HG03342 (cell line): ENCODE data around the gene GABRG3.

Experiments
- ATAC-seq: cut with Tn5 transposase; IDR thresholded peaks from one replicate; pipeline ENCODE4 v1.9.1; 2021; ENCODE audit warnings: mild to moderate bottlenecking, moderate library complexity; ENCODE audit not compliant: unreplicated experiment

Gene GABRG3

DNA sequence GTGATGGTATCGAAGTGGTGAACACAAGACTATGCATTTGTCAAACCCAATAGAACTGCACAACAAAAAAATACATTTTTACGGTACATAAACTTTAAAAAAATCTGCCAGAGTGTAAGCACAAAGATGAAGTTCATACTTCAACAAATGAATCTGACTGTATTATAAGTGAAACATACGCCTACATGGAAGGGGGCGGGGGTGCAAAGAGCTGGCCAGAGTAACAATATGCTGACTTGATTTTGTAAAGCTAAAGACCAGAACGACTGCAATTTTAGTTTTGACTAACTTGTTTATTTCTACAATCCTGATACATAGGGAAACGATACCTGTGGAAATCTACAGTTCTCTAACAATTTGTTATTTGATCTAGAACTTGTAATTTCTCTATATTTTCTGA, 426.0 kb downstream of the GABRG3 start:
- no peak for ATAC-seq

DNA sequence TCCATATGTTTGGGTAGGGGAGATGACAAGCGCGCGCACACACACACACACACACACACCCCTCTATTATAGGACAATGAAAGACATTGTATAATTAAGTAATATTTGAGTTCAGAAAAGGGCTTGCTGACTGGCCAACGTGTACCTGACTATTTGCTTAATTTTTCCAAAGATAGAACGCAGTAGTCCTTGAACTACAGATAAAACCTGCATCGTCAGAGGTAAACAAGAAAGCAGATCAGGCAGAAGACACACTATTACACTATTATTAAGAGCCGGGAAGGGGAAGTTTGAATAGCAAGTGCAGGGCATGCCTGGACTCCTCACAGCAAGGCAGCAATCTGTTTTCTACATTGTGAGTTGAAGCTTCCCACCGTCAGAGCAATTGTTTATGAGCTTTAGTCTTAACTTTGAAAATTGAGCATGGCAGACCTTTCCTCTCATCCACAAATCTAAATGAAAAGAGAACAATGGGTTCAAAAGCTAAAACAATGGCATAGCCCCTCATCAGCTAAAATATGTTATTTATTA, 427.7 kb downstream of the GABRG3 start:
- no peak for ATAC-seq

DNA sequence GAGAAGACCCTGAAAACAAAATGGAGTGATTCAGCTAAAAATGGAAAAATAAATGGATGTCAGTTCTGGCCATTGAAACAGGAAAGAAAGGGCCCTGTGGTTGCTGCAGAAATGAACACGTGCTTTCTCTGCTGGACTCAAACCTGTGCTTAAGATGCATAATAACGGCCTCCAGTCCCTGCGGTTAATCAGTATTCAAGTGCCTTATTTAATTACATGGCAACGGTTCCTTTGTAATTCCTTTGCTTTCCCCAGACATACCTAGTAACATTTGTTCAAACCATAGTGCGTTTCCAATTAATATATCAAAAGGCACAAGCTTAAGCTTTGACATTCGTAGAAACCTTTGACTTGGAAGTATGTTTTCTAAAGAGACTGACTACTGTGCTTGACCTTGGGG, 428.3 kb downstream of the GABRG3 start:
- no peak for ATAC-seq

DNA sequence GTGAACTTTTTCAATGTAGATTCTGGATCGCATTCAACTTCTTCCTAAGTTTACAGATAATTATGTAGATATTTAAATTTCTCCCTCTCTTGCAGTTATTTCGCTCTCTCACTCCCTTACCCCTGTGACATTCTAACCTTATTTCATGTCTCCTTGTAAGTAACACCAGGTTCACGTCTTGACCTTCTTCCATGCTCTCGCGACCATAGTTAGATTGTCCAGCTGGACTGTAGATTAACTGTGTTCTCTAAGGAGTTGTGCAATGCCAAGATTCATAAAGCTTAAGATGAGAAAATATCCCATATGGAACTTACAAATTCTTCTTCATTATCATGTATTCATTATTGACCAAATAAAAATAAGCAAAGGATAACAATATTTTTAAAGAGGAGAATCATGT, 430.5 kb downstream of the GABRG3 start:
- ATAC-seq, result no peak

DNA sequence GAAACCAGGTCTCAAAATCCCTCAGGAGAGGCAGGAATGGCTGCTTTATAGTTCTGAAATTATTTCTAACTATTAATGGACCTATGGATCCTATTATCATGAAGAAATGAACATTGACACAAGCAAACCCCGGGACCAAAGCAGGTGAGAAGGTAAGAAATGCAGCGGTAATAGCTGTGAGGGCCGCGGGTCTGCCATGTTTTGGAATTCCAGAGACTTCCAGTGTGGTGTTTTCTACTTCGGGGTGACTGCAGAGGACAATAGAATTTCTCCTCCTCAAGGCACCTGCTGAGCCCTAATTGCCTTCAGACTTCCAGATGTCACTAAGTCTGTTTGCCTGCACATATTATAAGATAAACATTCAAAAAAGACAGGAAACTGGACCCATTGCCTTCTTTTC, 437.4 kb downstream of the GABRG3 start:
- no peak for ATAC-seq

DNA sequence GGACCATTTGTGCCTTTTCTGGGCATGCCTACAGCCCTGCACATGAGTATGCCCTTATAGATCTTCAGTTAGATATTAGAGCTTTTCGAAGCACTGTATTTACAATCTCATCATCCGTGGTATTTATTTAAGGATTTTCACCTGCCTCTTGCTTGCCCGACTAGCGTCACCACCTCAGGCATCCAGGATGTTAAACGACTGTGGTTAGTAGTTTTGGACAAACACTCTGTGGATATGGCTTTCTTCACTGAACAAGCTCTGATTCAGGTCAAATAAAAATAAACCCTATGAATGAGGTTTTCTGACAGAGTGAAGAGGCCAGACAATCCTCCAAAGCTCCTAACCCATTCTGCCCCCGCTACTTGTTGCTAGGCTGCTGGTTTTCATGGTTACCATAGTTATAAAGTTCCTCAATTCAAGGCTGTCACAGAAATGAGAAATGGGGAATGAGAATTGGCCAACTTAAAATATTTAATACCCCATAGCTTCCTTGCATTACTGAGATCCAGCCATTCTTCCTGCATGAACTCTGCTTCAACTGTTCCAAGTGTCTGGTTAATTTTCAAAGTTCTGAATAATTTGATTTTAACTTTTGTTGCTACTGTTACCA, 440.1 kb downstream of the GABRG3 start:
- ATAC-seq, result no peak

DNA sequence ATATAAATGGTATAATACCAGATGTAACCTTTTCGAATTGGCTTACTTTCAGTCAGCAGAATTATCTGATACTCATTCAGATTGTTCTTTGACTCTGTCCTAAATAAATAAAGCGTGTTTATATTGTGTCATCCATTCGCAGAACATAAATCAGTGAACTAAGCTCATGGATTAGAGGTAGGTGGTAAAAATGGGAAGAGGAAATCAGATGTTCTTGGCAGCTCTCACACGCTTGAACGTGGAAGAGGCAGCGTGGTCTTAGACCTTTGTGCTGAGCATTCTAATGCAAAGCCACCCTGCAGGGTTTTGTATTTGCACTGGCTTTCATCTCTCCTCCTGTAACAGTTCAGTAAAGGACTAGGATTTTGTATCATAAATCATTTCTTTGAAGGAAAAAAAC, 441.4 kb downstream of the GABRG3 start:
- ATAC-seq, result no peak

DNA sequence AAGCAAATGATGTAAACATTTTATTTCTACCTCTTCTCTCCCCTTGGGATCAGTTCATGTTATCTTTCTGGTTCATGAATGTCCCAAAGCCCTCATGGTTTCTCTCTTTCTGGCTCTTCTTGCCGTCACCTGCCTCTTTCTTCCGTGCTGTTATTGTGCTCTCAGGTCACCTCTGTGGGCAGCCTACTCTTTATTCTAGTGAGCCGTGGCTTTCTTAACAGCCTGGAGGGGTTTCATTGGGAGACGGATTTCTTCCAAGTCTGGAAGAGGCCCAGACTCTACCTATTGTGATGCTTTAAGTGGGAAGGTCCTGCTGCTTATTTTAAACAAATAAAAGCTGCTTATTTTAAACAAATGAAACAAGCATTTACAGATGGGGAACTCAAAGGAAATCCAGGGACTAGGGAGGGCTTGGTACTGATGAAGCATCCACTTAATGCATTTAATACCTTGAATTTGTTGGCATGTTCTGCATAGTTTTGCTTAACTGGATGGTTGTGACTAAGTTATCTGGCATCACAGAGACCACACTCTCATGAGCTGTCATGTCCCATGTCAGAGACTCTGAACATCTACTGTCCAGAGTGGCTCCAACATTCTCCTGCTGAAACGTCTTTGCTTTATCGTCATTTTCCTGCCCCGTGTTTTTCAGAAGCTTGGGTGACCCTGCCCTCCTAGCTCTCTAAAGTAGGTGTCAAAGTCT, 443.3 kb downstream of the GABRG3 start:
- ATAC-seq, result no peak

DNA sequence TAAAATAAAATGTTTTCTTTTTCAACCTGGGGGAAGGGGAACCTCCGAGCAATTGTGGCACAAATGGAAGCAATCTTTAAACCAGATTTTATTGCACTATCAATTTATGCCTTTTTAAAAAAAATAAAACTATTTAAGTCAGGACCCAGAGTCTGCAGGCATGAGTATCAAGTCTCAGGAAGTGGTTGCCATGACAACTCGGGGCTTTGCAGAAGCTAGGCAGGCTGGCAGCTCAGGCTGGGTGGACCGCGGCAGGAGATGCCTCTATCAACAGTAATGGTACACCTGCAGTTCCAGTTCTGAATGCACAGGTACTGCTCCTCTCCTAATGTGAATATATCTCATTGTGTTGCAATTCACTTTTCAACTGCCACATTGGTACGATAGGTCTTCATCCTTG, 447.7 kb downstream of the GABRG3 start:
- ATAC-seq, result no peak

DNA sequence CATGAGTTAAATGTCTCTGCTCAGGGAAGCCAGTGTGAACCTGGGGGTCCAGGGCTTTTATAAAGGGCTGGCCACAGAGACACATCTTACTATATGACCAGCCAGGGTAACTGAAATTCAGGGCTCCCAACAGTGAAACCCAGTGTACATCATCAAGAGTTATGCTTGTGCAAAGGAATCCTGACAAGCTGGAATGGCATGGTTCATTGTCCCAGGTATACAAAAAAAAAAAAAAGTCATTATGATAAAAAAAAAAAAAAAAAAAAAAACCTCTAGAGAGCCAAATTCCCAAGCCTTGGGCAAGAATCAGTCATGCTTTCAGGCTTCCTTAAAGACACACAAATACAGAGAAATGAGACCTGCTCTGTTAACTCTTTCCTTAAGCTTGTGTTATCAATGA, 452.0 kb downstream of the GABRG3 start:
- no peak for ATAC-seq

DNA sequence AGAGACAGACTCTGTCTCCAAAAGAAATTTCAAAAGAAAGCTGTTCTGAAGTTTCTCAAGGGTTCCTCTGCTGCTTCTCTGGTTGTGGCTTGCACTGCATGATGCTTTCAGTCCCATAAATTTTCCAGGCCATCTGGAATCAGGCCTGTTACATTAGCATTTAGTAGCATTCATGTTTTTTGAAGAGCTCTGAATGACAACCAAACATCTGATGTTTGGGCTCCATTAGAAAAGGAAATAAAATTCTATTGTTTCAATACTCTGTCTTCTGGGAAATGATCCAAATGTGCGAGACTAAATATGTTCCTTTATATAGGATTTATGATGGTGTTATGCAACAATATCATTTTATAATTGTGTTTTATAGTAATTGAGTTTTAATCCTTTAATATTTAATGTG, 455.8 kb downstream of the GABRG3 start:
- no peak for ATAC-seq

DNA sequence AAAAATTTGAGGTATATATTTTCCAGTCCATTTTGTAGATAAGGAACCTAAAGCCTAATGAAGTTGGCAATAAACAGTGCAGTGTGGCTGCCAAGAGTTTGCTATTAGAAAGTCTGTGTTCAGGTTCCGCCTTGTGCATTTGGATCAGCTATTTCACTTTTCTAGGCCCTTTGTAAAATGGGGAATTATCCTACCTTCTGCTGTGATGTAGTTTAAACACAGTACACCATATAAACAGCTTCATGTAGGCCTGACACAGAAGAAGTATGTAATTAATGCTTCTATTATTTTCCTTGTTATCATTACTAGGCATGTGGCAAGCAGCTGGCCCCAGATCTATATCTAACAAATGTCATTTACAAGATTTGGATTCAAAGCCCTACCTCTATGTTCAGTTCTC, 456.3 kb downstream of the GABRG3 start:
- no peak for ATAC-seq

DNA sequence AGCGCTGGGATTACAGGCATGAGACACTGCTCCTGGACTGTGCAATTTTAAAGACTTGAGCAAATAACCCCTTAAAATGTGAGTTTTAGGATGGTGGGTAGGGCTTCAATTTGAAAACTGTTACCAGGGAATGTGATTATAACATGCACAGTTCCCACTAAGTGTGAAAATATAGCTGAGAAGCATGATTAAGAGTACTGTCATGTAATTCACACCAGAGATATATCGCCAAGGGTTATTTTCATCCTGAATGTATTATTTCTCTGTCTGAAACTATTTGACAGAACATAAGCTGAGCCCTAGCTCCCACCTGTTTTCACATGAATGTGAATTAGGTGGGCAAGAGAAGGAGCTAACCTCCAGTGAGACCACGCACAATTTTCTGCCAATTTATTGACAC, 457.2 kb downstream of the GABRG3 start:
- no peak for ATAC-seq

DNA sequence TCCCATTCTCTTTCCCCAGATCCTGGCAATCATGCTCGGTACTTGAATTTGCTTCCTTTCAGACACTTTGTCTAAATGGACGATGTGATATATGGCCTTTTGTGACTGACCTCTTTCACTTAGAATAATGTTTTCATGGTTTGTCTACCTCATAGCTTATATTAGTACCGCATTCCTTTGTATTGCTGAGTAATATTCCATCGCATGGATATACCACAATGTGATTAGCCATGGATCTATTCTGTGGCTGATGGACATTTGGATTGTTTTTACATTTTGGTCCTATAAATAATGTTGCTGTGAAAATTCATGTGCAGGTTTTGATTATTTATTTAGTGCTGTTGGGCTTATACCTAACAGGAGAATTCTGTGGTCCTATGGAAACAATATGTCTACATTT, 458.6 kb downstream of the GABRG3 start:
- no peak for ATAC-seq

DNA sequence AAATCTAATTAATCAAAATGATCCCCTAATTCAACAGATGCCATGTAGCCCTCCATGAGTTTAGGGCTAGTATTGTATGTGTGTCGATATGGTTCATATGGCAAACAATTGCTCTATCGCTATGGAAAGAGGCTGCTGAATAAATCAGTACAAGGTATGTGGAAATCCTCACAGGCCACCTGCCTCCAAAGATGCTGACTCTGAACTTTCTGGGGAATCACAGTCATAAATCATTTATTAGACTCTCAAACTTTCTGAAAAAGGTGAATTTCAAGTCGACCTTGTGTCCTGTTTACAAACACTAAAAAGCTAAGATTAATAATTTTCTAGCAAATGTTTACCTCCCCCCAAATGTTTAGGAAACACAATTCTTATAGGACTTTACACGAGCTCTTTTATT, 462.6 kb downstream of the GABRG3 start:
- no peak for ATAC-seq

DNA sequence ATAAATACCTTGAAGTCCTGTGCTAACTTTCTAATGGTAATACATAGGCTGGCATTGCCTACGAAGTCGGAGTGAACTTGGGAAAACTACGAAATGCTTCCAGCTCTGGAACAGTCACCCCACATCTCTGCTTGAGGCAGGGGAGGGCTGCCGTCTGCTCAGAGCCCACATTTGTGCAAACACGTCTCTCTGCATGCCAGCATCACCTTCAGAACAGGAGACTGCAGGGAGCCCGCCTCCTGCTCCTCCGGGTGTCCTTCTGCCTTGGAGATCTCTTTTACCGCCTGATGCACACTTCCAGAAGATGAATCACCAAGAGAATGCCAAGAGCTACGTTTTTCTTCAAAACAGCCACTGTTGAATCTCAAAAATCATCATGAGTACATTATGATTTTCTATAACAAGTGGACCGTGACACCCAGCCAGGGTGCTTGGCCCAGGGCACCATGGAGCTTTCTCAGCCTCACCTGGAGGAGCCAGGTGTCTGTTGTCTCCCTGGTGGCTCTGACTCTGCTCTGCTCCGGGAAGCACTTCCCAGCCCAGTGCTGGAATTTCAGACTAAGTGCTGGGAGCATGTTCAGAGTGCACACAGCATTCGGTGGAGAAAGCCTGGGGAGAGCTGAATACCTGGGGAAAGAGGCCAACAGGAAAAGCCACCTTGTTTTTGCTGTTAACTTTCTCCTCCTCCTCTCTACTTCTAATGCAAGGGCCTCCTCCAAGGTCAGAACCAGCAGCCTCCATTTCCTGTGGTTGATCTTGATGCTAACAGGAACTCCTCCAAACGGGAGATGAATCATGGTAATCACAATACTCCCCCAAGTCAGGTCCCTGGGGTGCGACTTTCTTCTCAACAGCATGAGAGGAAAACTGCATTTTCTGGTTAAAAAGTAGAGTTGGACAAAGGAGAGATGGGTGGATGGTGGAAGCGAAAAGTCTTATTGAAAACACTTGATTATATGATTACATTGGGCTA, 467.7 kb downstream of the GABRG3 start:
- ATAC-seq, result no peak

DNA sequence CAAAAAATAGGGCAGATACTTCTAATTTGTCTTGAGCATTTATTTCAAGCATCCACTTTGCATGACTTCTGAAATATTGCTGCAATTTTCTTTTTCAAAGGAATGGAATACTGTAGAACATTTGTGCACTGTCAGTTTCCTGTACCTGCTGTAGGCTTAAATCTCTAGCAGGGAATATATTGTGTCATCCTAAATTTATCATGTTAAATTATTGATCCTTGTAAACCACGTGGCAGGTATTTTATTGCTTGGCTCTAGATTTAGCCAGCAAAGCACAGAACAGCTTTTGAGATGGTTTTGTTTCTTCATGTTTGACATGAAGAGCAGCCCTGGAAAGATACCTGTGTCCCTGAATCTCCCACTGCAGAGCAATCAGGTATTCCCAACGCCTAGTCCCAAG, 470.1 kb downstream of the GABRG3 start:
- ATAC-seq, result no peak

DNA sequence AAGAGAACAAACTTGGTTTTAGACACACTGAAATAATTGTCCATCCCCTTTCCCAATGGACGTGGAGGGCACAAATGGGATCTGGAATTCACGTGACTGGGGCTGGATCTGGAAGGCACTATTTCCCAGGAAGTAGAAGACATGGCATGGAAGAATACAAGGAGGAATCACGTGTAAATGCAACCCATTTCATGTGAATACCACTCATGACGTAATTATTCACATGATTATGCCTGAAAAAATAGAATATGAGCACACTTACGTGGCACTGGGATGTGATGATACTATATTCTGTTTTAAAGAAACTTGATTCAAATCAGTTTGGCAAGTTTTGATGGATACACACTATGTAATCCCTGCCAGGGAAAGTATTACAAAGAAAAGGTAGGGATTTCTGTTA, 477.3 kb downstream of the GABRG3 start:
- ATAC-seq, result no peak

DNA sequence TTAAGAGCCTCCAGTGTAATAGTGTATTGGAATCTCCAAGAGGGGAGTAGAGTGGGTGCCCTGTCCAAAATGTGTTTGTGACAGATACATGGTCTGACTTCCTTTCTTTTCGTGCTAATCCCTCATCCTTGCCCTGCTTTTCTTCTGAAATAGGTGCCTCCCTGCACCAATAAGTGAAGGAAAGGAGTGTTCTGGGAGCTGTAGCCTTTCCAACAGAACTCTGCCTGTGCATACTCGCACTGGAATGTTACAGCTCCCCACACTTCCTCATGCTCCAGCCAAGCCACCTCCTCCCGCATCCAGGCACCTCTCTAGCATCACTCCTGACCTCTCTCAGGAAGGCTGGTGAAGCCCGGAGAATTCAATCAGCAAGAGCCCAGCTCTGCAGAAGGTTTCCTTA, 478.0 kb downstream of the GABRG3 start:
- ATAC-seq, result no peak

DNA sequence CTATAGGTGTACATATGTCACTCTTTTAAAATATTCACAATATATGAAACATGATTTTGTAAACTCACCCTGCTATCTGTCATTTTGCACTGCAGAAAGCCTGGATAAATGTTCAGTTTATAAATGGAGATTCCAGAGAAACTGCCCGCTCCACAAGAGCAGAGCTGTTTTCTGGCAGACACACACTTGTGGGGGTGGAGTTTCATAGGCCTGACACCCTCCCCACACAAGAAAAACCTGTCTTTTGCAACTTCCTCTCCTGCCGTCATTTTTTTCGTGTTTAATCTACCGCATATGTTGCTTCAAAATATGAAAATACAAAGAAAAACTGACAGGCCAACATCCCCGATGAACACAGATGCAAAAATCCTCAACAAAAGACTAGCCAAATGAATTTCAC, 479.0 kb downstream of the GABRG3 start:
- no peak for ATAC-seq

DNA sequence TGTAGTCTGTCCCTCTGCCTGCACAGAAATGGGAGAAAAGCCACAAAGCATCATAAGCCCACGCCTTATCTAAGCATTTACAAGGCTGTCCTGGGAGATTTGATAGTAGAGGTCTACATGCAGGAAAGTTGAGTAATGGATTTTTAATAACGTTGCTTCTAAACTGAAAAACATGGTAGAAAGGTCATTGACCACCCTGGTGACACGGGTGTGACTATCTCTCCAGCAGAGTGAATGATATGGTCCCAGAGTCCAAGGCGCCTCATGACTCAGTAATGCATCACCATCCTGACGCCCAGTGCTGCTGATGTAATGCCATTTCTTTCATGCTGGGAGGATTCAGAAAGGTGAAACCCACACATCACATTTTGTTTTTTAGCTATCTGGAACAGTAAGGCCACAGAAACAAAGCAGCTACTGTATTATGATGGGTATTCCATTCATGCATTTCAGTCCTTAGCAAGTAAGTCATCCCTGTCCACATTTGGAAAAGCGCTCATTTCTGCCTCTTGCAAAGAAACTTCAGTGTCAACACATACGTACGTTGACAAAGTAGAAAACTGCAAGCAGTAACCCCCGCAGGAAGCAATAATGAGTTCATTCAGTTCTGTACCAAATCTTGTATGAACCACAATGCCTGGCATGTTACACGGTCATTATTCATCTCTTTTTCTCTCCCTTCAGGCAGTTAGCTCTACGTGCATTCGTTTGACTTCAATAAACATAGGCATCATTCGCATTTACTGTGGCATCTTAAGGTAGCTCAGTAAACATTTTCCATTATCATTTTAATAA, 483.5 kb downstream of the GABRG3 start:
- no peak for ATAC-seq
